Lower leg skin (tissue), 3 donors: ENCODE measurements around the gene TMEM269.

Experiments used
- CTCF ChIP-seq, 3 donors: fragments of 450-650 bp; IDR thresholded peaks; one replicate each; pipeline ENCODE4 v1.5.1; 2016; ENCODE audit warnings: antibody characterized with exemption in 3 of 3, mild to moderate bottlenecking in 3 of 3, moderate library complexity in 2 of 3
- POLR2A ChIP-seq, 2 donors: fragments of 450-650 bp; IDR thresholded peaks; one replicate each; pipeline ENCODE4 v1.6.1; 2016 to 2017; ENCODE audit warnings: antibody characterized with exemption in 2 of 2, mild to moderate bottlenecking in 1 of 2, moderate library complexity in 1 of 2

GRCh38 chr1:42845193-42845592, 60.4 kb downstream of the TMEM269 start:
- no peak for TF ChIP-seq CTCF (IDR thresholded peaks at IDR 0.05)
- TF ChIP-seq POLR2A (IDR thresholded peaks at IDR 0.05) = no peak
